Neural progenitor cell (in vitro differentiated cells): ENCODE results near the gene MISP3. TPM values are rescaled to one million over a fixed set of nuclear protein-coding genes. Genes with fewer than 3 reads are reported as not detected.

ENCODE experiments used
- DNase-seq: peaks from one replicate; pipeline ENCODE4 v3.0.0-alpha.2; 2016; ENCODE audit warnings: low spot score
- H2AFZ ChIP-seq: fragments of 200-600 bp; sonication (generic); replicated peaks from 2 replicates; pipeline ENCODE4 v1.6.1; 2016; ENCODE audit warnings: antibody characterized with exemption
- H3F3A ChIP-seq: fragments of 200-600 bp; sonication (generic); 2 replicates; pipeline ENCODE4 v1.6.1; 2016; ENCODE audit warnings: antibody characterized with exemption, low read depth
- H3K27ac ChIP-seq: fragments of 200-600 bp; sonication (generic); 2 replicates; pipeline ENCODE4 v1.5.1; 2016; ENCODE audit warnings: mild to moderate bottlenecking
- H3K27me3 ChIP-seq: fragments of 200-600 bp; sonication (generic); 2 replicates; pipeline ENCODE4 v1.6.1; 2016; ENCODE audit warnings: mild to moderate bottlenecking, moderate library complexity
- H3K36me3 ChIP-seq: fragments of 200-600 bp; sonication (generic); 2 replicates; pipeline ENCODE4 v1.5.1; 2016
- H3K4me1 ChIP-seq: fragments of 200-600 bp; sonication (generic); 2 replicates; pipeline ENCODE4 v1.6.1; 2016; ENCODE audit warnings: mixed run types
- H3K4me2 ChIP-seq: fragments of 200-600 bp; sonication (generic); 2 replicates; pipeline ENCODE4 v1.6.1; 2016
- H3K4me3 ChIP-seq: fragments of 200-600 bp; sonication (generic); 2 replicates; pipeline ENCODE4 v1.5.1; 2016
- H3K79me2 ChIP-seq: fragments of 200-600 bp; sonication (generic); 2 replicates; pipeline ENCODE4 v1.6.1; 2016; ENCODE audit warnings: low read depth
- H3K9ac ChIP-seq: fragments of 200-600 bp; sonication (generic); 2 replicates; pipeline ENCODE4 v1.6.1; 2016
- H3K9me3 ChIP-seq: fragments of 200-600 bp; sonication (generic); 2 replicates; pipeline ENCODE4 v1.5.1; 2016; ENCODE audit warnings: low read depth
- H4K20me1 ChIP-seq: fragments of 200-600 bp; sonication (generic); 2 replicates; pipeline ENCODE4 v1.6.1; 2016; ENCODE audit warnings: low read depth
- H3K27ac Mint-ChIP-seq: 3 replicates; pipeline ENCODE4 v1.8.0; 2021; ENCODE audit warnings: mixed read lengths
- H3K27me3 Mint-ChIP-seq: 2 replicates; pipeline ENCODE4 v1.8.0; 2022; ENCODE audit warnings: low read depth, mild to moderate bottlenecking, inconsistent platforms, moderate library complexity, mixed read lengths; ENCODE audit not compliant: insufficient read depth
- H3K36me3 Mint-ChIP-seq: 3 replicates; pipeline ENCODE4 v1.8.0; 2021; ENCODE audit warnings: mixed read lengths
- H3K4me1 Mint-ChIP-seq: 3 replicates; pipeline ENCODE4 v1.8.0; 2021; ENCODE audit warnings: mixed read lengths
- H3K4me3 Mint-ChIP-seq: 3 replicates; pipeline ENCODE4 v1.8.0; 2021; ENCODE audit warnings: mild to moderate bottlenecking, moderate library complexity, mixed read lengths
- H3K9me3 Mint-ChIP-seq: 3 replicates; pipeline ENCODE4 v1.8.0; 2020; ENCODE audit warnings: mixed read lengths
- CTCF ChIP-seq: fragments of 200-600 bp; sonication (generic); IDR thresholded peaks from 2 replicates; pipeline ENCODE4 v1.5.1; 2017; ENCODE audit warnings: antibody characterized with exemption, mild to moderate bottlenecking
- EZH2 ChIP-seq: fragments of 200-600 bp; sonication (generic); IDR thresholded peaks from 2 replicates; pipeline ENCODE4 v1.6.1; 2017; ENCODE audit warnings: antibody characterized with exemption, mild to moderate bottlenecking, moderate library complexity
- EZH2phosphoT487 ChIP-seq: fragments of 200-600 bp; sonication (generic); IDR thresholded peaks from 2 replicates; pipeline ENCODE4 v1.6.1; 2017; ENCODE audit warnings: antibody characterized with exemption
- total RNA-seq: library from RNA; depleted of rRNA; stranded (reverse); fragments of >200 nt; gene quantifications from 2 replicates; pipeline ENCODE4 v1.2.3, GENCODE V29; 2015; ENCODE audit warnings: low replicate concordance

MISP3 gene
- total RNA-seq, 1 donor from 2014 or later = not detected

GRCh38 chr19:14063105-14063504 lies 9.5 kb upstream of the MISP3 start:
- Histone ChIP-seq H3K9ac (no peak overlapping the region), H3K4me3 (no peak overlapping the region)
- H3K27me3 Mint-ChIP-seq = peaks cover 19% of the 10 kb centered on the region

GRCh38 chr19:14066134-14066533 lies 6.5 kb upstream of the MISP3 start:
- Mint-ChIP-seq H3K4me3 (no peak overlapping the region), H3K4me1 (no peaks in the 10 kb centered on the region), H3K27ac (no peak overlapping the region), H3K36me3 (no peaks in the 10 kb centered on the region), H3K9me3 (no peaks in the 10 kb centered on the region), H3K27me3 (peaks cover 5% of the 10 kb centered on the region)
- TF ChIP-seq CTCF (no peak), EZH2 (no peak), EZH2phosphoT487 (no peak)
- H3K36me3 ChIP-seq = no peaks in the 10 kb centered on the region
- peaks cover 14% of the 10 kb centered on the region for H3K27me3 ChIP-seq
- no peaks in the 10 kb centered on the region for H3K9me3 ChIP-seq
- no peaks in the 10 kb centered on the region for H3K79me2 ChIP-seq
- H3K9ac ChIP-seq = no peak overlapping the region
- no peak overlapping the region for H3K4me3 ChIP-seq
- no peak for DNase-seq
- H3K4me1 ChIP-seq = no peaks in the 10 kb centered on the region
- no peaks in the 10 kb centered on the region for H4K20me1 ChIP-seq
- H3K27ac ChIP-seq = no peak overlapping the region
- peaks cover 5% of the 10 kb centered on the region for H3F3A ChIP-seq
- no peak overlapping the region for H2AFZ ChIP-seq
- no peak overlapping the region for H3K4me2 ChIP-seq

More at GRCh38 chr19:14063105-14063504, 9.5 kb upstream of the MISP3 start:
- Mint-ChIP-seq H3K36me3 (no peaks in the 10 kb centered on the region), H3K4me1 (peaks cover 20% of the 10 kb centered on the region), H3K4me3 (no peak overlapping the region), H3K9me3 (no peaks in the 10 kb centered on the region), H3K27ac (no peak overlapping the region)
- H3K4me2 ChIP-seq = no peak overlapping the region
- no peak overlapping the region for H3K27ac ChIP-seq
- H3F3A ChIP-seq = peaks cover 11% of the 10 kb centered on the region
- no peaks in the 10 kb centered on the region for H4K20me1 ChIP-seq
- TF ChIP-seq EZH2phosphoT487 (no peak), EZH2 (no peak), CTCF (no peak)
- no peaks in the 10 kb centered on the region for H3K36me3 ChIP-seq
- H3K27me3 ChIP-seq = peaks cover 20% of the 10 kb centered on the region
- no peaks in the 10 kb centered on the region for H3K9me3 ChIP-seq
- no peak overlapping the region for H2AFZ ChIP-seq
- no peak for DNase-seq
- no peaks in the 10 kb centered on the region for H3K79me2 ChIP-seq
- H3K4me1 ChIP-seq = no peaks in the 10 kb centered on the region

GRCh38 chr19:14070268-14071050 lies 2.1 kb upstream of the MISP3 start:
- H3K36me3 ChIP-seq = no peaks in the 10 kb centered on the region
- Mint-ChIP-seq H3K4me3 (peak overlapping the region; percentile 55), H3K9me3 (no peaks in the 10 kb centered on the region), H3K36me3 (no peaks in the 10 kb centered on the region), H3K4me1 (peaks cover 10% of the 10 kb centered on the region), H3K27me3 (peaks cover 14% of the 10 kb centered on the region), H3K27ac (peak overlapping the region; percentile 78)
- H2AFZ ChIP-seq = no peak overlapping the region
- H4K20me1 ChIP-seq = no peaks in the 10 kb centered on the region
- H3K9me3 ChIP-seq = no peaks in the 10 kb centered on the region
- H3K27ac ChIP-seq = no peak overlapping the region
- no peak overlapping the region for H3K4me3 ChIP-seq
- H3K4me1 ChIP-seq = peaks cover 6% of the 10 kb centered on the region
- no peak overlapping the region for H3K9ac ChIP-seq
- H3K79me2 ChIP-seq = no peaks in the 10 kb centered on the region
- no peak for TF ChIP-seq EZH2phosphoT487
- no peak for TF ChIP-seq EZH2
- TF ChIP-seq CTCF = no peak
- H3K4me2 ChIP-seq = no peak overlapping the region
- peaks cover 55% of the 10 kb centered on the region for H3K27me3 ChIP-seq
- peaks cover 28% of the 10 kb centered on the region for H3F3A ChIP-seq
- no peak for DNase-seq
